IMR-90 (cell line): ENCODE results near the gene PTGS2. TPM values are rescaled to one million over a fixed set of nuclear protein-coding genes. Genes with fewer than 3 reads are reported as not detected.

Source experiments
- ATAC-seq: fragments of 200-7000 bp; cut with Tn5 transposase; 2 replicates; pipeline ENCODE4 v1.9.1; 2020; ENCODE audit warnings: low read depth, mild to moderate bottlenecking, moderate library complexity
- BruUV-seq: library from RNA; stranded (reverse); fragments of 400-500 nt; replicated peaks from 2 replicates; lab custom pipeline; 2021; lab: Mats Ljungman, UMichigan
- CTCF ChIA-PET: fragments of 300-600 bp; formaldehyde crosslinking; extraction: SDS; loops from one replicate; lab custom pipeline; 2021; ENCODE audit warnings: antibody characterized with exemption; lab: Yijun Ruan, JAX
- POLR2A ChIA-PET: fragments of 300-600 bp; sonication (Branson Sonifier 250); formaldehyde crosslinking; loops from one replicate; lab custom pipeline; 2022; ENCODE audit warnings: antibody characterized with exemption; ENCODE audit not compliant: unreplicated experiment; lab: Charles Lee
- DNase-seq: peaks from one replicate; pipeline ENCODE4 v3.0.0; 2013
- H2AFZ ChIP-seq: replicated peaks from 2 replicates; pipeline ENCODE3; 2013; ENCODE audit warnings: low read length, mild to moderate bottlenecking; ENCODE audit not compliant: poor library complexity
- H2AK5ac ChIP-seq: 2 replicates; pipeline ENCODE4 v1.6.1; 2013; ENCODE audit warnings: low read depth, low read length, inconsistent platforms
- H2AK9ac ChIP-seq: replicated peaks from 2 replicates; pipeline ENCODE3; 2013; ENCODE audit warnings: mild to moderate bottlenecking, low read depth, low read length, moderate library complexity; ENCODE audit not compliant: poor library complexity
- H2BK120ac ChIP-seq: 2 replicates; pipeline ENCODE4 v1.6.1; 2013; ENCODE audit warnings: low read depth, low read length, inconsistent platforms
- H2BK15ac ChIP-seq: 3 replicates; pipeline ENCODE4 v1.6.1; 2013; ENCODE audit warnings: low read depth, low read length, inconsistent platforms
- H2BK20ac ChIP-seq: 2 replicates; pipeline ENCODE4 v1.6.1; 2013; ENCODE audit warnings: low read depth, mild to moderate bottlenecking, inconsistent platforms, low read length, moderate library complexity
- H2BK5ac ChIP-seq: 2 replicates; pipeline ENCODE4 v1.6.1; 2013; ENCODE audit warnings: mild to moderate bottlenecking, low read depth, low read length, inconsistent platforms; ENCODE audit not compliant: poor library complexity, severe bottlenecking
- H3K14ac ChIP-seq: replicated peaks from 2 replicates; pipeline ENCODE4 v1.6.1; 2013; ENCODE audit warnings: low read depth, low read length, inconsistent platforms
- H3K18ac ChIP-seq: 2 replicates; pipeline ENCODE4 v1.6.1; 2013; ENCODE audit warnings: low read depth, low read length, control low read depth
- H3K23ac ChIP-seq: 2 replicates; pipeline ENCODE4 v1.6.1; 2013; ENCODE audit warnings: low read depth, low read length, inconsistent platforms
- H3K27ac ChIP-seq: 2 replicates; pipeline ENCODE4 v1.5.1; 2013; ENCODE audit warnings: mild to moderate bottlenecking, control low read depth, low read length; ENCODE audit not compliant: insufficient read depth
- H3K27me3 ChIP-seq: 2 replicates; pipeline ENCODE4 v1.6.1; 2013; ENCODE audit warnings: low read length; ENCODE audit not compliant: control insufficient read depth, insufficient read depth
- H3K36me3 ChIP-seq: 2 replicates; pipeline ENCODE4 v1.6.1; 2013; ENCODE audit warnings: low read length, mixed read lengths; ENCODE audit not compliant: control insufficient read depth, insufficient read depth
- H3K4ac ChIP-seq: 2 replicates; pipeline ENCODE4 v1.6.1; 2013; ENCODE audit warnings: low read depth, low read length, inconsistent platforms
- H3K4me1 ChIP-seq: 2 replicates; pipeline ENCODE4 v1.6.1; 2013; ENCODE audit warnings: low read length, mixed read lengths; ENCODE audit not compliant: control insufficient read depth, insufficient read depth
- H3K4me2 ChIP-seq: 2 replicates; pipeline ENCODE4 v1.6.1; 2013; ENCODE audit warnings: low read depth, mild to moderate bottlenecking, control low read depth, low read length, moderate library complexity
- H3K4me3 ChIP-seq: 2 replicates; pipeline ENCODE4 v1.5.1; 2013; ENCODE audit warnings: low read depth, mild to moderate bottlenecking, control low read depth, low read length, moderate library complexity; ENCODE audit not compliant: insufficient read depth
- H3K56ac ChIP-seq: 2 replicates; pipeline ENCODE4 v1.6.1; 2013; ENCODE audit warnings: low read length, inconsistent platforms; ENCODE audit not compliant: insufficient read depth; ENCODE audit errors: extremely low read depth
- H3K79me1 ChIP-seq, 2 experiments: 2 replicates each; pipeline ENCODE4 v1.6.1; 2013; ENCODE audit warnings: low read length in 2 of 2, inconsistent platforms in 1 of 2, low read depth in 1 of 2
- H3K9ac ChIP-seq: 2 replicates; pipeline ENCODE4 v1.6.1; 2013; ENCODE audit warnings: low read depth, low read length, control low read depth
- H3K9me1 ChIP-seq: 2 replicates; pipeline ENCODE4 v1.6.1; 2013; ENCODE audit warnings: low read length, inconsistent platforms; ENCODE audit not compliant: insufficient read depth
- H3K9me3 ChIP-seq: 2 replicates; pipeline ENCODE4 v1.6.1; 2013; ENCODE audit warnings: low read length; ENCODE audit not compliant: control insufficient read depth, insufficient read depth
- H4K20me1 ChIP-seq: 2 replicates; pipeline ENCODE4 v1.6.1; 2013; ENCODE audit warnings: low read length, inconsistent platforms; ENCODE audit not compliant: insufficient read depth
- H4K5ac ChIP-seq: 2 replicates; pipeline ENCODE4 v1.6.1; 2013; ENCODE audit warnings: mild to moderate bottlenecking, low read depth, low read length, control low read depth
- H4K8ac ChIP-seq, 2 experiments: 2 replicates each; pipeline ENCODE4 v1.6.1; 2013; ENCODE audit warnings: low read depth in 2 of 2, low read length in 2 of 2, control low read depth in 1 of 2, inconsistent platforms in 1 of 2
- H4K91ac ChIP-seq: 2 replicates; pipeline ENCODE4 v1.6.1; 2013; ENCODE audit warnings: low read depth, low read length, inconsistent platforms; ENCODE audit not compliant: insufficient read depth
- BHLHE40 ChIP-seq: fragments of 150-350 bp; IDR thresholded peaks from 2 replicates; pipeline ENCODE4 v1.6.1; 2016; ENCODE audit warnings: mild to moderate bottlenecking, low read depth, low read length
- CEBPB ChIP-seq: IDR thresholded peaks from 2 replicates; pipeline ENCODE4 v1.6.1; 2012; ENCODE audit warnings: low read depth, low read length, improper control_type of control experiment
- CHD1 ChIP-seq: IDR thresholded peaks from 2 replicates; pipeline ENCODE4 v1.6.1; 2012; ENCODE audit warnings: low read depth, low read length, improper control_type of control experiment
- FOS ChIP-seq: fragments of 150-350 bp; IDR thresholded peaks from 2 replicates; pipeline ENCODE4 v1.6.1; 2016; ENCODE audit warnings: low read depth, low read length
- MAFK ChIP-seq: IDR thresholded peaks from 2 replicates; pipeline ENCODE4 v1.6.1; 2012; ENCODE audit warnings: low read depth, low read length, improper control_type of control experiment
- MAZ ChIP-seq: IDR thresholded peaks from 2 replicates; pipeline ENCODE4 v1.6.1; 2012; ENCODE audit warnings: low read depth, mild to moderate bottlenecking, low read length, improper control_type of control experiment, moderate library complexity, borderline replicate concordance
- MXI1 ChIP-seq: IDR thresholded peaks from 2 replicates; pipeline ENCODE4 v1.6.1; 2012; ENCODE audit warnings: low read depth, mild to moderate bottlenecking, low read length, moderate library complexity, borderline replicate concordance
- NFE2L2 ChIP-seq: fragments of 150-350 bp; IDR thresholded peaks from 2 replicates; pipeline ENCODE4 v1.6.1; 2016; ENCODE audit warnings: low read depth, mild to moderate bottlenecking, low read length
- POLR2A ChIP-seq: IDR thresholded peaks from 2 replicates; pipeline ENCODE4 v1.6.1; 2012; ENCODE audit warnings: mild to moderate bottlenecking, low read depth, low read length
- RAD21 ChIP-seq: IDR thresholded peaks from 2 replicates; pipeline ENCODE4 v1.6.1; 2012; ENCODE audit warnings: low read length, improper control_type of control experiment
- RCOR1 ChIP-seq: IDR thresholded peaks from 2 replicates; pipeline ENCODE4 v1.6.1; 2012; ENCODE audit warnings: mild to moderate bottlenecking, low read length, improper control_type of control experiment; ENCODE audit not compliant: insufficient replicate concordance
- RFX5 ChIP-seq: IDR thresholded peaks from 2 replicates; pipeline ENCODE4 v1.8.0; 2012; ENCODE audit warnings: low read depth, mild to moderate bottlenecking, low read length, moderate library complexity
- SMC3 ChIP-seq: fragments of 150-350 bp; IDR thresholded peaks from 2 replicates; pipeline ENCODE4 v1.6.1; 2016; ENCODE audit warnings: low read depth, mild to moderate bottlenecking, antibody characterized with exemption, low read length, moderate library complexity
- dilution Hi-C: fragments of 300-500 bp; cut with HindIII; formaldehyde crosslinking; loops from one replicate; pipeline ENCODE4 v1.14.3; 2018; ENCODE audit warnings: low sequenced_read_pairs; ENCODE audit not compliant: unreplicated experiment
- in situ Hi-C: fragments of 300-500 bp; cut with MboI; formaldehyde crosslinking; loops from 3 replicates; pipeline ENCODE4 v1.14.3; 2019; ENCODE audit warnings: low sequenced_read_pairs, inconsistent platforms, mixed read lengths
- intact Hi-C: fragments of 100-400 bp; cut with micrococcal nuclease; formaldehyde crosslinking; loops from 2 replicates; pipeline ENCODE4 v1.10.0; 2022
- polyA plus RNA-seq, 3 experiments: library from polyadenylated mRNA; depleted of rRNA; stranded (reverse); fragments of >200 nt; gene quantifications; 2 replicates each; pipeline ENCODE4 v1.2.3, GENCODE V29; 2012; ENCODE audit warnings: low replicate concordance in 1 of 3
- total RNA-seq: library from RNA; depleted of rRNA; stranded (reverse); fragments of >200 nt; gene quantifications from 2 replicates; pipeline ENCODE4 v1.2.3, GENCODE V29; 2012
- TF ChIP-seq, protein P1 (sequence below): conservative IDR thresholded peaks from 2 replicates; pipeline ENCODE4 v1.5.1; 2012; ENCODE audit warnings: mild to moderate bottlenecking, low read depth, low read length, improper control_type of control experiment
- TF ChIP-seq, protein P2 (sequence below): fragments of 150-350 bp; IDR thresholded peaks from 2 replicates; pipeline ENCODE4 v1.6.1; 2016; ENCODE audit warnings: low read depth, mild to moderate bottlenecking, low read length, moderate library complexity, borderline replicate concordance
- TF ChIP-seq, protein P3 (sequence below): fragments of 150-350 bp; IDR thresholded peaks from 2 replicates; pipeline ENCODE4 v1.6.1; 2017; ENCODE audit warnings: mild to moderate bottlenecking, antibody characterized with exemption, low read length, low read depth

The PTGS2 gene
- total and polyA plus RNA-seq, 2 of the 4 experiments (the other 2 are of a cell fraction) = 3.4 to 4.8 TPM

GRCh38 chr1:186628910-186629309 is 51.3 kb downstream of the PTGS2 start:
- no peak overlapping the region for H3K18ac ChIP-seq
- no peak for ATAC-seq
- H3K56ac ChIP-seq = no peak overlapping the region
- H3K14ac ChIP-seq = no peak overlapping the region
- H3K9me1 ChIP-seq = no peaks in the 10 kb centered on the region
- dilution Hi-C loops = no loop called here
- in situ Hi-C loops = no loop called here
- no peak for TF ChIP-seq MAFK
- TF ChIP-seq, protein P1, sequence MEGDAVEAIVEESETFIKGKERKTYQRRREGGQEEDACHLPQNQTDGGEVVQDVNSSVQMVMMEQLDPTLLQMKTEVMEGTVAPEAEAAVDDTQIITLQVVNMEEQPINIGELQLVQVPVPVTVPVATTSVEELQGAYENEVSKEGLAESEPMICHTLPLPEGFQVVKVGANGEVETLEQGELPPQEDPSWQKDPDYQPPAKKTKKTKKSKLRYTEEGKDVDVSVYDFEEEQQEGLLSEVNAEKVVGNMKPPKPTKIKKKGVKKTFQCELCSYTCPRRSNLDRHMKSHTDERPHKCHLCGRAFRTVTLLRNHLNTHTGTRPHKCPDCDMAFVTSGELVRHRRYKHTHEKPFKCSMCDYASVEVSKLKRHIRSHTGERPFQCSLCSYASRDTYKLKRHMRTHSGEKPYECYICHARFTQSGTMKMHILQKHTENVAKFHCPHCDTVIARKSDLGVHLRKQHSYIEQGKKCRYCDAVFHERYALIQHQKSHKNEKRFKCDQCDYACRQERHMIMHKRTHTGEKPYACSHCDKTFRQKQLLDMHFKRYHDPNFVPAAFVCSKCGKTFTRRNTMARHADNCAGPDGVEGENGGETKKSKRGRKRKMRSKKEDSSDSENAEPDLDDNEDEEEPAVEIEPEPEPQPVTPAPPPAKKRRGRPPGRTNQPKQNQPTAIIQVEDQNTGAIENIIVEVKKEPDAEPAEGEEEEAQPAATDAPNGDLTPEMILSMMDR = no peak
- no peak for TF ChIP-seq POLR2A
- TF ChIP-seq MXI1 = no peak
- no peak for TF ChIP-seq FOS
- TF ChIP-seq, protein P2, sequence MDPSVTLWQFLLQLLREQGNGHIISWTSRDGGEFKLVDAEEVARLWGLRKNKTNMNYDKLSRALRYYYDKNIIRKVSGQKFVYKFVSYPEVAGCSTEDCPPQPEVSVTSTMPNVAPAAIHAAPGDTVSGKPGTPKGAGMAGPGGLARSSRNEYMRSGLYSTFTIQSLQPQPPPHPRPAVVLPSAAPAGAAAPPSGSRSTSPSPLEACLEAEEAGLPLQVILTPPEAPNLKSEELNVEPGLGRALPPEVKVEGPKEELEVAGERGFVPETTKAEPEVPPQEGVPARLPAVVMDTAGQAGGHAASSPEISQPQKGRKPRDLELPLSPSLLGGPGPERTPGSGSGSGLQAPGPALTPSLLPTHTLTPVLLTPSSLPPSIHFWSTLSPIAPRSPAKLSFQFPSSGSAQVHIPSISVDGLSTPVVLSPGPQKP = no peak
- TF ChIP-seq BHLHE40 = no peak
- TF ChIP-seq, protein P3, sequence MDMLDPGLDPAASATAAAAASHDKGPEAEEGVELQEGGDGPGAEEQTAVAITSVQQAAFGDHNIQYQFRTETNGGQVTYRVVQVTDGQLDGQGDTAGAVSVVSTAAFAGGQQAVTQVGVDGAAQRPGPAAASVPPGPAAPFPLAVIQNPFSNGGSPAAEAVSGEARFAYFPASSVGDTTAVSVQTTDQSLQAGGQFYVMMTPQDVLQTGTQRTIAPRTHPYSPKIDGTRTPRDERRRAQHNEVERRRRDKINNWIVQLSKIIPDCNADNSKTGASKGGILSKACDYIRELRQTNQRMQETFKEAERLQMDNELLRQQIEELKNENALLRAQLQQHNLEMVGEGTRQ = no peak
- no peak for TF ChIP-seq MAZ
- TF ChIP-seq CHD1 = no peak
- no peak for TF ChIP-seq RAD21
- TF ChIP-seq RFX5 = no peak
- no peak for TF ChIP-seq NFE2L2
- no peak for TF ChIP-seq CEBPB
- no peak for TF ChIP-seq RCOR1
- no peak for TF ChIP-seq SMC3
- H2BK15ac ChIP-seq = no peak overlapping the region
- intact Hi-C loops = no loop called here
- H4K20me1 ChIP-seq = no peaks in the 10 kb centered on the region
- no peak overlapping the region for H3K27ac ChIP-seq
- H3K9me3 ChIP-seq = no peaks in the 10 kb centered on the region
- no peak overlapping the region for H3K4ac ChIP-seq
- H2AFZ ChIP-seq = no peak overlapping the region
- H3K9ac ChIP-seq = no peak overlapping the region
- no peaks in the 10 kb centered on the region for H3K36me3 ChIP-seq
- no peak overlapping the region for H3K23ac ChIP-seq
- no peak for DNase-seq
- no peaks in the 10 kb centered on the region; the same call in 1 of the 2 replicates for H3K27me3 ChIP-seq
- H3K4me1 ChIP-seq = no peaks in the 10 kb centered on the region
- CTCF ChIA-PET = no interaction called here
- H2BK20ac ChIP-seq = no peak overlapping the region
- no peak overlapping the region for H3K4me2 ChIP-seq
- no peaks in the 10 kb centered on the region for H3K79me1 ChIP-seq
- H2AK5ac ChIP-seq = no peak overlapping the region
- no peak overlapping the region for H4K5ac ChIP-seq
- POLR2A ChIA-PET = no interaction called here
- H3K4me3 ChIP-seq = no peak overlapping the region
- no peak overlapping the region for H4K91ac ChIP-seq
- H2AK9ac ChIP-seq = no peak overlapping the region
- no peak overlapping the region for H2BK120ac ChIP-seq
- no peak overlapping the region for H2BK5ac ChIP-seq
- no TSS peak for BruUV-seq
- H4K8ac ChIP-seq = no peak overlapping the region
